ENCODE measurements around the gene RPA1.

- TF ChIP-seq RAD21 (IDR thresholded peaks at IDR 0.05): peak; percentile 86 to 88
- no peak for TF ChIP-seq ATF3 (IDR thresholded peaks at IDR 0.05)
- peak; percentile 67 for TF ChIP-seq CTCF (IDR thresholded peaks at IDR 0.05; ENCODE audit: low read depth, low read length, missing input control)
- TF ChIP-seq REST (IDR thresholded peaks at IDR 0.05): no peak
- TF ChIP-seq MAX (IDR thresholded peaks at IDR 0.05): no peak
- no peak for TF ChIP-seq JUND (IDR thresholded peaks at IDR 0.05)
- no peak for TF ChIP-seq ZBTB33 (IDR thresholded peaks at IDR 0.05)
- no peak for TF ChIP-seq HNF4A (conservative IDR thresholded peaks at IDR 0.05)
- no peak for TF ChIP-seq YY1 (IDR thresholded peaks at IDR 0.05)
- TF ChIP-seq RXRA (IDR thresholded peaks at IDR 0.05): no peak
- no peak for TF ChIP-seq NR2F2 (IDR thresholded peaks at IDR 0.05)
- TF ChIP-seq SP1 (IDR thresholded peaks at IDR 0.05): no peak
Measured at GRCh38 chr17:1865252-1866037, 35.6 kb downstream of the RPA1 start.
